Endometrial microvascular endothelial cells (primary cell): ENCODE measurements around the gene SLC17A1. TPM values are rescaled to one million over a fixed set of nuclear protein-coding genes. Genes with fewer than 3 reads are reported as not detected.

ENCODE experiments used
- in situ Hi-C: cut with HindIII; loops from 2 replicates; pipeline ENCODE4 v1.10.0; 2017; ENCODE audit warnings: low sequenced_read_pairs, low pct_unique_long_range_greater_than_20kb; ENCODE audit errors: inconsistent ontology term
- total RNA-seq: library from RNA; depleted of rRNA; stranded (reverse); fragments of >200 nt; gene quantifications from one replicate; pipeline ENCODE4 v1.2.3, GENCODE V29; 2015; ENCODE audit errors: inconsistent ontology term

The SLC17A1 gene
- total RNA-seq, 1 donor from 2014 or later = not detected

GRCh38 chr6:25835442-25836283 lies 3.8 kb upstream of the SLC17A1 start:
- in situ Hi-C loops = no loop called here

GRCh38 chr6:25834950-25835349 lies 3.1 kb upstream of the SLC17A1 start:
- in situ Hi-C loops = no loop called here

GRCh38 chr6:25833136-25833535 lies 1.3 kb upstream of the SLC17A1 start:
- in situ Hi-C loops = no loop called here

GRCh38 chr6:25832670-25833069 lies 818 bp upstream of the SLC17A1 start:
- in situ Hi-C loops = no loop called here

- in situ Hi-C loops = no loop called here
Measured at GRCh38 chr6:25832307-25832662, 433 bp upstream of the SLC17A1 start.

- in situ Hi-C loops = no loop called here
Measured at GRCh38 chr6:25830458-25830857, 1.4 kb downstream of the SLC17A1 start.

GRCh38 chr6:25829375-25829774 lies 2.5 kb downstream of the SLC17A1 start:
- in situ Hi-C loops = no loop called here

- in situ Hi-C loops = no loop called here
Measured at GRCh38 chr6:25821341-25821740, 10.5 kb downstream of the SLC17A1 start.

GRCh38 chr6:25816252-25816651 lies 15.6 kb downstream of the SLC17A1 start:
- in situ Hi-C loops = no loop called here

GRCh38 chr6:25815194-25815593 lies 16.7 kb downstream of the SLC17A1 start:
- in situ Hi-C loops = no loop called here

GRCh38 chr6:25804804-25805203 lies 27.0 kb downstream of the SLC17A1 start:
- in situ Hi-C loops = no loop called here

- in situ Hi-C loops = no loop called here
Measured at GRCh38 chr6:25801436-25801835, 30.4 kb downstream of the SLC17A1 start.

GRCh38 chr6:25794784-25795183 lies 37.1 kb downstream of the SLC17A1 start:
- in situ Hi-C loops = loop anchor here (25.0 kb wide), 1 partner anchor 93 kb away; no protein-coding TSS in a partner anchor

- in situ Hi-C loops = loop anchor here (25.0 kb wide), 1 partner anchor 93 kb away; no protein-coding TSS in a partner anchor
Measured at GRCh38 chr6:25793970-25794369, 37.9 kb downstream of the SLC17A1 start.

- in situ Hi-C loops = loop anchor here (25.0 kb wide), 1 partner anchor 95 kb away; no protein-coding TSS in a partner anchor
Measured at GRCh38 chr6:25792016-25792415, 39.8 kb downstream of the SLC17A1 start.

GRCh38 chr6:25789475-25789874 lies 42.4 kb downstream of the SLC17A1 start:
- in situ Hi-C loops = loop anchor here (25.0 kb wide), 1 partner anchor 98 kb away; no protein-coding TSS in a partner anchor

GRCh38 chr6:25788305-25788922 lies 43.4 kb downstream of the SLC17A1 start:
- in situ Hi-C loops = loop anchor here (25.0 kb wide), 1 partner anchor 99 kb away; no protein-coding TSS in a partner anchor

- in situ Hi-C loops = loop anchor here (25.0 kb wide), 1 partner anchor 100 kb away; no protein-coding TSS in a partner anchor
Measured at GRCh38 chr6:25787428-25787827, 44.4 kb downstream of the SLC17A1 start.

- in situ Hi-C loops = loop anchor here (25.0 kb wide), 1 partner anchor 106 kb away; no protein-coding TSS in a partner anchor
Measured at GRCh38 chr6:25781134-25781533, 50.7 kb downstream of the SLC17A1 start.
